ENCODE data around the gene SYCP1.
"Not testable (repeated sequence)": the region's sequence is repeated elsewhere in the genome, so short reads cannot be mapped to it uniquely, and the experiment has no call there.

SYCP1 gene

DNA sequence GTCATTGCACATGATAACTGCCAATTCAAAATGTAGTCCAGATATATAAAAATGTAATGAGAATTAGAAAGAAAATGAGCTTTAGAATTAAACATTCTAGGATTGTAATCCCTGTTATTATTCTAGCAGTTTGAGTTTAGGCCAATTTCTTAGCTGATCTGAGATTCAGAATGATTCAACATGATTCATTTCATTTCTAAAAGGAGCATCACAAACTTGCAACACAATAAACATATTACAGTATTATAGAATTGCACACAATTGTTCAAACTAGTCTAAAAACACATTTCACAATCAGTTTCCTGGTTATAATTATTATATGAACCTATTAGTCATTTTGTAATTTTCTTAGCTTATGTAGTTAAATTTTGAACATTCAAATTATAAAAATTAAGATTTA, 131.6 kb downstream of the SYCP1 start:
- Histone ChIP-seq H3K4me3 (ENCODE audit: low read length) (no peak overlapping the region), H3K4me1 (ENCODE audit: control insufficient read depth, insufficient read depth, low read length) (no peaks in the 10 kb centered on the region), H3K9ac (ENCODE audit: low read length) (no peak overlapping the region), H3K36me3 (ENCODE audit: control insufficient read depth, insufficient read depth, low read length) (no peaks in the 10 kb centered on the region), H3K27me3 (ENCODE audit: control insufficient read depth, insufficient read depth, low read length) (no peaks in the 10 kb centered on the region), H3K27ac (ENCODE audit: low read depth, low read length) (no peak overlapping the region)

- Histone ChIP-seq H3K9ac (ENCODE audit: low read length) (no peak overlapping the region), H3K4me1 (ENCODE audit: control insufficient read depth, insufficient read depth, low read length) (no peaks in the 10 kb centered on the region), H3K27me3 (ENCODE audit: control insufficient read depth, insufficient read depth, low read length) (no peaks in the 10 kb centered on the region), H3K27ac (ENCODE audit: low read depth, low read length) (no peak overlapping the region), H3K36me3 (ENCODE audit: control insufficient read depth, insufficient read depth, low read length) (no peaks in the 10 kb centered on the region), H3K4me3 (ENCODE audit: low read length) (no peak overlapping the region)
Observed at GRCh38 chr1:114988095-114988494, 133.4 kb downstream of the SYCP1 start.

DNA sequence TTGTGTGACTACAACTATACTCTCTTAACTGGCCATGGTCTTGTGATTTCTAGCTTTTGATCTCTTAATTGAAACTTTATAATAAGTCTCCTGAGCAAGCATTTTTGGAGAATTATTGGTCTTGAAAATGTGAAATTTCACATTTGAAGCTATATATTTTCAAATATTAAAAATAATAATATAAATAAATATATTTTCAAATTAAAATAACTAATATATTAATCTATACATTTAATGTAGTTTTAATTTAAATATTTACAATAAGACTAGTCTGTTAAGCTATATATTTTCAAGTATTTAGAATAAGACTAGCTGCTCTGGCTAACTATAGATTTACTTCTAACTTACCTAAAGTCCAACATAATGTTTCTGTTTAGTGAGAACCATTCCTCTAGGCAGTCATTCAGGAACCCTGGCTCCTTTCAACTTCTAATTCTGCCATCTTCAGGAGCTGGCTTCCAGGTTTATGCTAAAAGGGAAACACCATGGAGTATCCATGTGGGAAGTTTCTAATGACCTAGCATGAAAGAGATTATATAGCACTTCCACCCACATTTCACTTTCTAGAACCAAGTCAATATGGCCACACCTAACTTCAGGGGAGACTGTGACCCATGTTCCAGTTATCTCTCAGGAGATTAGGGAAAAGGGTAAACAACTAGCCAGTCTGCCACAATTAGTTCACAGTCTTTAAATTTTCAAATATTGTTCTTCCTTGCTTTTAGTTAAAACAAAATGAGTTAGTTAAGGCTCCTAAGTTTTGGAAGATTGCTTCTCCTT, 143.0 kb downstream of the SYCP1 start:
- Histone ChIP-seq H3K36me3 (ENCODE audit: control insufficient read depth, insufficient read depth, low read length) (no peaks in the 10 kb centered on the region), H3K27ac (ENCODE audit: low read depth, low read length) (no peak overlapping the region), H3K4me3 (ENCODE audit: low read length) (no peak overlapping the region), H3K9ac (ENCODE audit: low read length) (no peak overlapping the region), H3K4me1 (ENCODE audit: control insufficient read depth, insufficient read depth, low read length) (no peaks in the 10 kb centered on the region), H3K27me3 (ENCODE audit: control insufficient read depth, insufficient read depth, low read length) (no peaks in the 10 kb centered on the region)

- Histone ChIP-seq H3K9ac (ENCODE audit: low read length) (no peak overlapping the region), H3K4me1 (ENCODE audit: control insufficient read depth, insufficient read depth, low read length) (no peaks in the 10 kb centered on the region), H3K27me3 (ENCODE audit: control insufficient read depth, insufficient read depth, low read length) (no peaks in the 10 kb centered on the region), H3K27ac (ENCODE audit: low read depth, low read length) (no peak overlapping the region), H3K4me3 (ENCODE audit: low read length) (no peak overlapping the region), H3K36me3 (ENCODE audit: control insufficient read depth, insufficient read depth, low read length) (no peaks in the 10 kb centered on the region)
Observed at GRCh38 chr1:115006191-115006590, 151.5 kb downstream of the SYCP1 start.

DNA sequence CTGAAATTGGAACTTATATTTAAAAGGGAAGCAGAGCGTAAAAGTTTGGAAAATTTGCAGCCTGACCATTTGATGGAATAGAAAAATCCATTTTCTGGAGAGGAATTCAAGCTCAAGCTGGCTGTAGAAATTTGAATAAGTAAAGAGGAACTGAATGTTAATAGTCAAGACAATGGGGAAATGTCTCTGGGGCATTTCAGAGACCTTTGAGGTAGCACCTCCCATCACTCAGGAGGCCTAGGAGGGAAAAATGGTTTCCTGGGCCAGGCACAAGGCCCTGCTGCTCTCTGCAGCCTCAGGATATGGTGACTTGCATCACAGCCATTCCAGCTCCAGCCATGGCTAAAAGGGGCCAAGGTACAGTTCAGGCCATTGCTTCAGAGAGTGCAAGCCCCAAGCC, 157.3 kb downstream of the SYCP1 start:
- no peak overlapping the region for H3K9ac ChIP-seq (ENCODE audit: low read length)
- no peaks in the 10 kb centered on the region for H3K4me1 ChIP-seq (ENCODE audit: control insufficient read depth, insufficient read depth, low read length)
- no peak overlapping the region for H3K4me3 ChIP-seq (ENCODE audit: low read length)
- no peaks in the 10 kb centered on the region for H3K27me3 ChIP-seq (ENCODE audit: control insufficient read depth, insufficient read depth, low read length)
- no peaks in the 10 kb centered on the region for H3K36me3 ChIP-seq (ENCODE audit: control insufficient read depth, insufficient read depth, low read length)
- no peak overlapping the region for H3K27ac ChIP-seq (ENCODE audit: low read depth, low read length)

GRCh38 chr1:115012434-115012833, 157.8 kb downstream of the SYCP1 start:
- H3K9ac ChIP-seq (ENCODE audit: low read length) = no peak overlapping the region

GRCh38 chr1:115013792-115014191, 159.1 kb downstream of the SYCP1 start:
- H3K9ac ChIP-seq (ENCODE audit: low read length) = no peak overlapping the region
- H3K4me3 ChIP-seq (ENCODE audit: low read length) = no peak overlapping the region
- no peaks in the 10 kb centered on the region for H3K4me1 ChIP-seq (ENCODE audit: control insufficient read depth, insufficient read depth, low read length)
- H3K27me3 ChIP-seq (ENCODE audit: control insufficient read depth, insufficient read depth, low read length) = no peaks in the 10 kb centered on the region
- no peak overlapping the region for H3K27ac ChIP-seq (ENCODE audit: low read depth, low read length)
- H3K36me3 ChIP-seq (ENCODE audit: control insufficient read depth, insufficient read depth, low read length) = no peaks in the 10 kb centered on the region

More at GRCh38 chr1:115012434-115012833, 157.8 kb downstream of the SYCP1 start:
- no peaks in the 10 kb centered on the region for H3K36me3 ChIP-seq (ENCODE audit: control insufficient read depth, insufficient read depth, low read length)
- H3K27me3 ChIP-seq (ENCODE audit: control insufficient read depth, insufficient read depth, low read length) = no peaks in the 10 kb centered on the region
- H3K4me1 ChIP-seq (ENCODE audit: control insufficient read depth, insufficient read depth, low read length) = no peaks in the 10 kb centered on the region
- no peak overlapping the region for H3K4me3 ChIP-seq (ENCODE audit: low read length)
- H3K27ac ChIP-seq (ENCODE audit: low read depth, low read length) = no peak overlapping the region

DNA sequence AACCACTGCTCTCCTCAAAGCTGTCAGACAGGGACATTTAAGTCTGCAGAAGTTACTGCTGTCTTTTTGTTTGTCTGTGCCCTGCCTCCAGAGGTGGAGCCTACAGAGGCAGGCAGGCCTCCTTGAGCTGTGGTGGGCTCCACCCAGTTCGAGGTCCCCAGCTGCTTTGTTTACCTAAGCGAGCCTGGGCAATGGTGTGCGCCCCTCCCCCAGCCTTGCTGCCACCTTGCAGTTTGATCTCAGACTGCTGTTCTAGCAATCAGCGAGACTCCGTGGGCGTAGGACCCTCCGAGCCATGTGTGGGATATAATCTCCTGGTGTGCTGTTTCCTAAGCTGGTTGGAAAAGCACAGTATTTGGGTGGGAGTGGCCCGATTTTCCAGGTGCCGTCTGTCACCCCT, 164.9 kb downstream of the SYCP1 start:
- H3K4me1 ChIP-seq (ENCODE audit: control insufficient read depth, insufficient read depth, low read length); H3K27me3 ChIP-seq (ENCODE audit: control insufficient read depth, insufficient read depth, low read length); H3K36me3 ChIP-seq (ENCODE audit: control insufficient read depth, insufficient read depth, low read length); H3K4me3 ChIP-seq (ENCODE audit: low read length); H3K9ac ChIP-seq (ENCODE audit: low read length); H3K27ac ChIP-seq (ENCODE audit: low read depth, low read length): not testable (repeated sequence)

DNA sequence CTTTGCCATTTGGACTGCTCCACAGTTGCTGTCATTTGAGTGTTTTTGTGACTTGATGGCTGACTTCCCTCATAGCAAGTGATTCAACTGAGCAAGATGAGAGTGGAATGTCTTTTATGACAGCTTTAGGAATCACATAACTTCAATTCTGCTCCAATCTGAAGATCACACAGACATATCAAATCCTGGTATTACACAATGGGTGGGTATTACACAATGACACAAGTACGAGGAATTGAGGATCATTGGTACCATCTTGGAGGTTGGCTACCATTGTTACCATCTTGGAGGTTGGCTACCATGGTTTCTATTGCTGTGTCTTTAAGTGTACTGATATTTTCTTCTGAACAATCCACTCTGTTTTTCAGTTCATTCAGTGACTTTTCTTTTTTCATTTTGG, 166.5 kb downstream of the SYCP1 start:
- Histone ChIP-seq H3K27ac (ENCODE audit: low read depth, low read length) (no peak overlapping the region), H3K4me1 (ENCODE audit: control insufficient read depth, insufficient read depth, low read length) (no peaks in the 10 kb centered on the region), H3K4me3 (ENCODE audit: low read length) (no peak overlapping the region), H3K27me3 (ENCODE audit: control insufficient read depth, insufficient read depth, low read length) (no peaks in the 10 kb centered on the region), H3K36me3 (ENCODE audit: control insufficient read depth, insufficient read depth, low read length) (no peaks in the 10 kb centered on the region), H3K9ac (ENCODE audit: low read length) (no peak overlapping the region)

GRCh38 chr1:115023593-115023992, 168.9 kb downstream of the SYCP1 start:
- no peaks in the 10 kb centered on the region for H3K27me3 ChIP-seq (ENCODE audit: control insufficient read depth, insufficient read depth, low read length)
- no peak overlapping the region for H3K4me3 ChIP-seq (ENCODE audit: low read length)
- H3K27ac ChIP-seq (ENCODE audit: low read depth, low read length) = no peak overlapping the region
- H3K4me1 ChIP-seq (ENCODE audit: control insufficient read depth, insufficient read depth, low read length) = no peaks in the 10 kb centered on the region
- no peak overlapping the region for H3K9ac ChIP-seq (ENCODE audit: low read length)
- H3K36me3 ChIP-seq (ENCODE audit: control insufficient read depth, insufficient read depth, low read length) = no peaks in the 10 kb centered on the region

DNA sequence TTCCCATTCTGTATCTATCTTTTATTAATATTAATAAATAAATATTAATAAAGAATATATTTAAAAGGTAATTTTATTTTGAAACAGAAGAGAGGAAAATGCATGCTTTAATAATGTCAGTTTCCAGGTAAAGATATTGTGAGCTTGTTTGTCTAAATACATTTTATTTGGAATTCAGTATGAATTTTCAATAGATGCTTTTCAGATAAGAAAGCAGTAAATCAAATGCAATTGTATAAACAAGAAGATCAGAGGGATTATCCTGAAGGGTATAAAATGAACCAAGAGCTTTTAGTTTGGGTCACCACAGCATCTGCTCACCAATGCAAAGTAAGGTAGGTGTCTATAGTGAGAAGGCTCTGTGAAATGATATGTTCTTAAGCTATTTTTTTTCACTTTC, 174.9 kb downstream of the SYCP1 start, which contains the start of gene TSHB:
TSHB (plus strand) TSS at position 301 of the 400 bp plus-strand sequence. CDS start 3,537 bp downstream, outside the sequence.
- no peaks in the 10 kb centered on the region for H3K36me3 ChIP-seq (ENCODE audit: control insufficient read depth, insufficient read depth, low read length)

DNA sequence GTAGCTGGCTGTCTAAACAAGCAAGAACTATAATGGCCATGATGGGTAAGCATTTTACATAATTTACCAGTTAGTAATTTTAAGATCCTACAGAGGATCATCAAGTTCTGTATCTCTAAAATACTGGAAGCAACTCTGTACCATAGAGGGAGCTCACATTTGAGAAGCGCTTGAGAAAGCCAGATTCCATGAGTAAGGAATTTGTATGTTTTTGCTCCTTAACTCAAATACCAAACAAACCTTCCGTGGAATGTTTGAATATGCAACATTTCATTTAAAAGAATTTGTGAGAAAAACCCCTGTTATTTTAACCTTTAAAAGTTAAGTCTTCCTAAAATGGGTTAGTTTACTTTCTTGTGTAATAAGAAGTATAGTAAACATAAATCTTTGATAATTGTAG, 176.9 kb downstream of the SYCP1 start:
- Histone ChIP-seq H3K4me1 (ENCODE audit: control insufficient read depth, insufficient read depth, low read length) (no peaks in the 10 kb centered on the region), H3K9ac (ENCODE audit: low read length) (no peak overlapping the region), H3K4me3 (ENCODE audit: low read length) (no peak overlapping the region), H3K27ac (ENCODE audit: low read depth, low read length) (no peak overlapping the region), H3K27me3 (ENCODE audit: control insufficient read depth, insufficient read depth, low read length) (no peaks in the 10 kb centered on the region), H3K36me3 (ENCODE audit: control insufficient read depth, insufficient read depth, low read length) (no peaks in the 10 kb centered on the region)

More for the DNA sequence above, 174.9 kb downstream of the SYCP1 start, which contains the start of gene TSHB:
- H3K9ac ChIP-seq (ENCODE audit: low read length) = no peak within 1 kb of the TSS
- no peak within 1 kb of the TSS for H3K27ac ChIP-seq (ENCODE audit: low read depth, low read length)
- no peak within 1 kb of the TSS for H3K4me3 ChIP-seq (ENCODE audit: low read length)
- no peaks in the 10 kb centered on the region for H3K4me1 ChIP-seq (ENCODE audit: control insufficient read depth, insufficient read depth, low read length)
- no peaks in the 10 kb centered on the region for H3K27me3 ChIP-seq (ENCODE audit: control insufficient read depth, insufficient read depth, low read length)

DNA sequence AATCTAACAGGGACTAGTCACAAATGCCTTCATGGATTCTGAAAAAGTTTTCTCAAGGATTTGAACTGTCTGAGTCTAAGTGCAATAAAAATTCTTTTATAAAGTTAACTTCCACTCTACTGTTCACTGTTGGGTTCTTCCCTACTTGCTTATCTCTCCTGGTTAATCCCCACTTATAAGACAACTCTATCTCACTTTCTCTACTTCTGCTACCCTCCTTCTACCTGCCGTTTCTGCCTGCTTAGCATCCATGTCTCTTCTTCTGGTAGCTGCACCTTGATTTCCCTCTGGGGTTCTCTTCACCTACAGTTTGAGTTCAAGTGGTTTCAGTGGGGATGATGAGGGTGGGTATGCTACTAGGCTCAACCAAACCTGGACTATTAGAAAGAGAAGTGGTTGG, 181.0 kb downstream of the SYCP1 start:
- Histone ChIP-seq H3K4me3 (ENCODE audit: low read length) (no peak overlapping the region), H3K27me3 (ENCODE audit: control insufficient read depth, insufficient read depth, low read length) (no peaks in the 10 kb centered on the region), H3K9ac (ENCODE audit: low read length) (no peak overlapping the region)

More for the DNA sequence above, 181.0 kb downstream of the SYCP1 start:
- H3K27ac ChIP-seq (ENCODE audit: low read depth, low read length) = no peak overlapping the region
- H3K36me3 ChIP-seq (ENCODE audit: control insufficient read depth, insufficient read depth, low read length) = no peaks in the 10 kb centered on the region
- H3K4me1 ChIP-seq (ENCODE audit: control insufficient read depth, insufficient read depth, low read length) = peaks cover 5% of the 10 kb centered on the region
